ENCODE data around the gene CRYL1.

DNA sequence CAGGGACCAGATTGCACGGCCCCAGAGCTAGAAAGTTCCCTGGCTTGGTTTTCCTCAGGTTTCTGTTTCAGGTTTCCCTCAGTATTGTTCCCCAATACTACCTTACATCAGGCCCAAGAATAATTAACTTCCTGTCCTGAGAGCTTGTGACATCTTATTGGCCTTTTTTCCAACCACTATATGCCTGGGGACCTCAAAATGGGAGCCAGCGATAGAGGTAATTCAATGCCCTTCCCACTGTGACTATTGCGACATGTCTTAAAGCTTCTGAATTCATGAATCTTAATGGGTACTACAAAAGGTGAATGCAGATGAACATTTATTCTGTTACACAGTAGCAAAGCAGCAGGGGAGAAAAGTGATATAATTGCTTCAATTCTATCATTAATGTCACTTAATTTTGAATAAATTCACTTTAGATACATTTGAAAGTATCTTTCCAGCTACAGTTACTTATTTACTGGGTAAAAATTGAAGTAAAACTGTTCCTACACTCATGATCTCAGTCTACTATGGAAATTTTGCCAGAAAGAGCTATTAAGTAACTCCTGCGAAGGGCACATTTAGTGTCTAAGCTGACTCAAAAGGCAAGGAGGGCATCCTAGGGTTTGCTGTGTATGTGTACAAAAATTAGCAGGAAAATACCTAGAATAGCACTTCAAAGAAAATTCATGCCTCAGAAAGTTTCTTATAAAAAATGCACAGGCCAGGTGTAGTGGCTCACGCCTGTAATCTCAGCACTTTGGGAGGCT, 4.1 kb downstream of the CRYL1 start:
- TF ChIP-seq, protein P1, sequence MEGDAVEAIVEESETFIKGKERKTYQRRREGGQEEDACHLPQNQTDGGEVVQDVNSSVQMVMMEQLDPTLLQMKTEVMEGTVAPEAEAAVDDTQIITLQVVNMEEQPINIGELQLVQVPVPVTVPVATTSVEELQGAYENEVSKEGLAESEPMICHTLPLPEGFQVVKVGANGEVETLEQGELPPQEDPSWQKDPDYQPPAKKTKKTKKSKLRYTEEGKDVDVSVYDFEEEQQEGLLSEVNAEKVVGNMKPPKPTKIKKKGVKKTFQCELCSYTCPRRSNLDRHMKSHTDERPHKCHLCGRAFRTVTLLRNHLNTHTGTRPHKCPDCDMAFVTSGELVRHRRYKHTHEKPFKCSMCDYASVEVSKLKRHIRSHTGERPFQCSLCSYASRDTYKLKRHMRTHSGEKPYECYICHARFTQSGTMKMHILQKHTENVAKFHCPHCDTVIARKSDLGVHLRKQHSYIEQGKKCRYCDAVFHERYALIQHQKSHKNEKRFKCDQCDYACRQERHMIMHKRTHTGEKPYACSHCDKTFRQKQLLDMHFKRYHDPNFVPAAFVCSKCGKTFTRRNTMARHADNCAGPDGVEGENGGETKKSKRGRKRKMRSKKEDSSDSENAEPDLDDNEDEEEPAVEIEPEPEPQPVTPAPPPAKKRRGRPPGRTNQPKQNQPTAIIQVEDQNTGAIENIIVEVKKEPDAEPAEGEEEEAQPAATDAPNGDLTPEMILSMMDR (IDR thresholded peaks at IDR 0.05) = no peak
- no peak for TF ChIP-seq POLR2A (IDR thresholded peaks at IDR 0.05)
